Erythroblast (primary cell): ENCODE measurements around the gene NTRK2.

Source experiments
- GATA1 ChIP-seq: IDR thresholded peaks from 2 replicates; pipeline ENCODE4 v1.6.1; 2011; ENCODE audit warnings: low read depth, mild to moderate bottlenecking, control low read depth, low read length, moderate library complexity
- POLR2A ChIP-seq: IDR thresholded peaks from 2 replicates; pipeline ENCODE4 v1.6.1; 2011; ENCODE audit warnings: mild to moderate bottlenecking, low read length

- TF ChIP-seq POLR2A (no peak), GATA1 (no peak)
These were observed 89.8 kb downstream of the NTRK2 start for GRCh38 chr9:84759300-84759750.
